IPS DF 4.7 (cell line): ENCODE results near the gene TMEM163.
"Not testable (repeated sequence)": the region's sequence is repeated elsewhere in the genome, so short reads cannot be mapped to it uniquely, and the experiment has no call there.

Source experiments
- DNase-seq: peaks from one replicate; pipeline ENCODE4 v3.0.0-alpha.2; 2013; ENCODE audit warnings: low spot score; ENCODE audit errors: extremely low read depth

Gene TMEM163

GRCh38 chr2:134536296-134536695 lies 182.5 kb downstream of the TMEM163 start:
- no peak for DNase-seq

GRCh38 chr2:134532537-134532936 lies 186.3 kb downstream of the TMEM163 start:
- no peak for DNase-seq

GRCh38 chr2:134527381-134527780 lies 191.4 kb downstream of the TMEM163 start:
- DNase-seq = no peak

- DNase-seq = no peak
Measured at GRCh38 chr2:134522496-134523455, 196.0 kb downstream of the TMEM163 start.

- DNase-seq = no peak
Measured at GRCh38 chr2:134518101-134518500, 200.7 kb downstream of the TMEM163 start.

- DNase-seq = no peak
Measured at GRCh38 chr2:134515137-134515536, 203.7 kb downstream of the TMEM163 start.

GRCh38 chr2:134513465-134513804 lies 205.4 kb downstream of the TMEM163 start:
- no peak for DNase-seq

GRCh38 chr2:134512734-134513464 lies 205.9 kb downstream of the TMEM163 start:
- no peak for DNase-seq

GRCh38 chr2:134508391-134508790 lies 210.4 kb downstream of the TMEM163 start:
- no peak for DNase-seq

- DNase-seq = no peak
Measured at GRCh38 chr2:134507697-134508096, 211.1 kb downstream of the TMEM163 start.

GRCh38 chr2:134507159-134507558 lies 211.6 kb downstream of the TMEM163 start:
- DNase-seq = not testable (repeated sequence)

- no peak for DNase-seq
Measured at GRCh38 chr2:134505446-134505845, 213.4 kb downstream of the TMEM163 start.

GRCh38 chr2:134504586-134505336 lies 214.0 kb downstream of the TMEM163 start:
- no peak for DNase-seq

- no peak for DNase-seq
Measured at GRCh38 chr2:134502104-134502503, 216.7 kb downstream of the TMEM163 start.

GRCh38 chr2:134501476-134502091 lies 217.2 kb downstream of the TMEM163 start:
- DNase-seq = no peak

GRCh38 chr2:134500211-134500935 lies 218.4 kb downstream of the TMEM163 start:
- no peak for DNase-seq

- DNase-seq = no peak
Measured at GRCh38 chr2:134499307-134499926, 219.4 kb downstream of the TMEM163 start.

GRCh38 chr2:134498654-134499053 lies 220.1 kb downstream of the TMEM163 start:
- no peak for DNase-seq

- no peak for DNase-seq
Measured at GRCh38 chr2:134493797-134494196, 225.0 kb downstream of the TMEM163 start.

- DNase-seq = no peak
Measured at GRCh38 chr2:134491771-134492441, 226.9 kb downstream of the TMEM163 start.
